ENCODE measurements around the gene TAS2R41. TPM values are rescaled to one million over a fixed set of nuclear protein-coding genes. Genes with fewer than 3 reads are reported as not detected.

TAS2R41 gene
- total RNA-seq, 6 donors from 2014 or later = 0.46 to 0.54 TPM; not detected in 4

- no peaks in the 10 kb centered on the region for H3K36me3 ChIP-seq
- no peaks in the 10 kb centered on the region for H3K4me1 ChIP-seq
- TF ChIP-seq CTCF (IDR thresholded peaks at IDR 0.05) (no peak), POLR2AphosphoS5 (IDR thresholded peaks at IDR 0.05) (no peak), POLR2A (IDR thresholded peaks at IDR 0.05) (no peak), EP300 (IDR thresholded peaks at IDR 0.05) (no peak)
- 78 to 85% methylated on average over 2 of the region's 2 CpGs for WGBS, 2 donors
- H3K27me3 ChIP-seq = no peaks in the 10 kb centered on the region
- DNase-seq (no peak), ATAC-seq (ENCODE audit: low FRiP score in 2 of 2) (no peak)
- no peak overlapping the region for H3K27ac ChIP-seq
- no peaks in the 10 kb centered on the region for H3K9me3 ChIP-seq
- no peak overlapping the region for H3K4me3 ChIP-seq
Measured at GRCh38 chr7:143455491-143455890, 22.2 kb upstream of the TAS2R41 start.

GRCh38 chr7:143455942-143456341 lies 21.7 kb upstream of the TAS2R41 start:
- DNase-seq = no peak
- H3K27me3 ChIP-seq = no peaks in the 10 kb centered on the region
- no peak overlapping the region for H3K27ac ChIP-seq
- no peaks in the 10 kb centered on the region for H3K4me1 ChIP-seq
- no peaks in the 10 kb centered on the region for H3K36me3 ChIP-seq
- no peak for ATAC-seq (ENCODE audit: low FRiP score in 2 of 2)
- no peaks in the 10 kb centered on the region for H3K9me3 ChIP-seq
- H3K4me3 ChIP-seq = no peak overlapping the region
- TF ChIP-seq EP300 (IDR thresholded peaks at IDR 0.05) = no peak
- TF ChIP-seq POLR2A (IDR thresholded peaks at IDR 0.05) = no peak
- no peak for TF ChIP-seq CTCF (IDR thresholded peaks at IDR 0.05)
- TF ChIP-seq POLR2AphosphoS5 (IDR thresholded peaks at IDR 0.05) = no peak
- WGBS, 2 donors = 84 to 89% methylated on average over 4 of the region's 4 CpGs

GRCh38 chr7:143456992-143457793 lies 20.5 kb upstream of the TAS2R41 start:
- Histone ChIP-seq H3K4me1 (no peaks in the 10 kb centered on the region), H3K9me3 (peaks cover 0 to 6% (median 0%) of the 10 kb centered on the region in 4 donors), H3K27ac (no peak overlapping the region), H3K4me3 (no peak overlapping the region), H3K36me3 (no peaks in the 10 kb centered on the region), H3K27me3 (no peaks in the 10 kb centered on the region)
- ATAC-seq (ENCODE audit: low FRiP score in 2 of 2) = no peak
- WGBS, 2 donors = 71 to 80% methylated on average over 4 of the region's 4 CpGs
- DNase-seq = no peak
- no peak for TF ChIP-seq CTCF (IDR thresholded peaks at IDR 0.05)

- peak overlapping the region in 1 of 4 donors; percentile 17 for H3K27ac ChIP-seq
- no peaks in the 10 kb centered on the region for H3K27me3 ChIP-seq
- H3K4me3 ChIP-seq = no peak overlapping the region
- H3K4me1 ChIP-seq = no peaks in the 10 kb centered on the region
- no peaks in the 10 kb centered on the region for H3K36me3 ChIP-seq
- ATAC-seq (ENCODE audit: low FRiP score in 2 of 2) = peak in 1 of 2 donors; percentile 54
- no peak for DNase-seq
- WGBS, 2 donors = 64 to 69% methylated on average over 3 of the region's 3 CpGs
- TF ChIP-seq CTCF (IDR thresholded peaks at IDR 0.05) = no peak
- no peak for TF ChIP-seq POLR2A (IDR thresholded peaks at IDR 0.05)
- no peak for TF ChIP-seq EP300 (IDR thresholded peaks at IDR 0.05)
- TF ChIP-seq POLR2AphosphoS5 (IDR thresholded peaks at IDR 0.05) = no peak
- peaks cover 0 to 6% (median 0%) of the 10 kb centered on the region in 4 donors for H3K9me3 ChIP-seq
Measured at GRCh38 chr7:143458263-143458662, 19.4 kb upstream of the TAS2R41 start.

GRCh38 chr7:143458681-143459080 lies 19.0 kb upstream of the TAS2R41 start:
- 75 to 79% methylated on average over 3 of the region's 3 CpGs for WGBS, 2 donors
- Histone ChIP-seq H3K4me3 (no peak overlapping the region), H3K36me3 (no peaks in the 10 kb centered on the region), H3K27me3 (no peaks in the 10 kb centered on the region), H3K4me1 (no peaks in the 10 kb centered on the region), H3K9me3 (peaks cover 0 to 6% (median 0%) of the 10 kb centered on the region in 4 donors), H3K27ac (peak overlapping the region in 1 of 4 donors; percentile 17)
- ATAC-seq (ENCODE audit: low FRiP score in 2 of 2) (no peak), DNase-seq (no peak)
- no peak for TF ChIP-seq EP300 (IDR thresholded peaks at IDR 0.05)
- TF ChIP-seq POLR2AphosphoS5 (IDR thresholded peaks at IDR 0.05) = no peak
- TF ChIP-seq POLR2A (IDR thresholded peaks at IDR 0.05) = no peak
- TF ChIP-seq CTCF (IDR thresholded peaks at IDR 0.05) = no peak
